Germinal center (tissue), 1 donor: ENCODE data around the gene TBC1D16.

Experiments used
- DNase-seq: peaks from one replicate; pipeline ENCODE4 v3.0.0; 2012; ENCODE audit warnings: mixed read lengths, low spot score

TBC1D16 gene

GRCh38 chr17:80035687-80035936 lies at the start of gene TBC1D16:
TBC1D16 (minus strand) TSS chr17:80035872; CDS start chr17:80013547, 22,325 bp downstream.
- peak; percentile 89 for DNase-seq

- no peak for DNase-seq
Measured at GRCh38 chr17:80084773-80085172, 49.1 kb upstream of the TBC1D16 start.

- no peak for DNase-seq
Measured at GRCh38 chr17:80083136-80083661, 47.5 kb upstream of the TBC1D16 start.

GRCh38 chr17:80082403-80083135 lies 46.9 kb upstream of the TBC1D16 start:
- peak; percentile 77 for DNase-seq

- DNase-seq: no peak
Measured at GRCh38 chr17:80081596-80081995, 45.9 kb upstream of the TBC1D16 start.

- no peak for DNase-seq
Measured at GRCh38 chr17:80080081-80080480, 44.4 kb upstream of the TBC1D16 start.

GRCh38 chr17:80072410-80072809 lies 36.7 kb upstream of the TBC1D16 start:
- no peak for DNase-seq

GRCh38 chr17:80071116-80071841 lies 35.6 kb upstream of the TBC1D16 start:
- no peak for DNase-seq

- DNase-seq: no peak
Measured at GRCh38 chr17:80070375-80071115, 34.9 kb upstream of the TBC1D16 start.

- no peak for DNase-seq
Measured at GRCh38 chr17:80068301-80069222, 32.9 kb upstream of the TBC1D16 start.

- DNase-seq: no peak
Measured at GRCh38 chr17:80067393-80067986, 31.8 kb upstream of the TBC1D16 start.

GRCh38 chr17:80065478-80066170 lies 30.0 kb upstream of the TBC1D16 start:
- DNase-seq: no peak

- DNase-seq: no peak
Measured at GRCh38 chr17:80064696-80065095, 29.0 kb upstream of the TBC1D16 start.

GRCh38 chr17:80063830-80064585 lies 28.3 kb upstream of the TBC1D16 start:
- no peak for DNase-seq

GRCh38 chr17:80061421-80061820 lies 25.7 kb upstream of the TBC1D16 start:
- DNase-seq: no peak

GRCh38 chr17:80060644-80061043 lies 25.0 kb upstream of the TBC1D16 start:
- DNase-seq: no peak

- no peak for DNase-seq
Measured at GRCh38 chr17:80058311-80058955, 22.8 kb upstream of the TBC1D16 start.

GRCh38 chr17:80055597-80055996 lies 19.9 kb upstream of the TBC1D16 start:
- DNase-seq: no peak

GRCh38 chr17:80053102-80053501 lies 17.4 kb upstream of the TBC1D16 start:
- DNase-seq: no peak
